ENCODE data around the gene NOMO2.
"Not testable (repeated sequence)": the region's sequence is repeated elsewhere in the genome, so short reads cannot be mapped to it uniquely, and the experiment has no call there.

- not testable (repeated sequence) for TF ChIP-seq CTCF, POLR2A (IDR thresholded peaks at IDR 0.05)
These were observed 125.9 kb downstream of the NOMO2 start for GRCh38 chr16:18436025-18436424.

All from right lobe of liver (tissue), 4 donors.